Endometrial microvascular endothelial cells (primary cell): Measurements from ENCODE around the gene RNF43. TPM values are rescaled to one million over a fixed set of nuclear protein-coding genes. Genes with fewer than 3 reads are reported as not detected.

Experiments
- in situ Hi-C: cut with HindIII; loops from 2 replicates; pipeline ENCODE4 v1.10.0; 2017; ENCODE audit warnings: low sequenced_read_pairs, low pct_unique_long_range_greater_than_20kb; ENCODE audit errors: inconsistent ontology term
- total RNA-seq: library from RNA; depleted of rRNA; stranded (reverse); fragments of >200 nt; gene quantifications from one replicate; pipeline ENCODE4 v1.2.3, GENCODE V29; 2015; ENCODE audit errors: inconsistent ontology term

Gene RNF43
- total RNA-seq, 1 donor from 2014 or later = not detected

DNA sequence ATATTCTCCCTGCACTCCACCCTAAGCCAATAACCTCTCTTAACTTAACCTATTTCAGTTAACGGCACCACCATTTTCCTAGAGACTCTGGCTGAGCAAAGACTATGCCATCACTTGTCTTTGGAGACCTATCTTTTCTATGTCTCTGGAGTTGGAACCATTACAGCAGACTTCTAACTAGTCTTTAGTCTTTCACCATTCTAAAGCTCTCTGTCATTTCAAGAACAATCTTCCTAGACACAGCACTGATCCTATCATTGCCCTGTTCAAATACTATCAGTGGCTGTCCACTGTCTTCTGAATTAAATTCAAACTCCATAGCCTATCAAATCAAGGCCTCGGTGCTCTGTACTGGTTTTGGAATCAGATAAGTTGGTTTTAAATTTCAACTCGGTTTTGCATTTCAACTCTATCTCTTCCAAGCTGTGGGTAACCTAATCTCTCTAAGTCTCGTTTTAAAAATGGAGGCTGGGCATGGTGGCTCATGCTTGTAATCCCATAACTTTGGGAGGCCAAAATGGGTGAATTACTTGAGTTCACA lies 31.9 kb downstream of the RNF43 start:
- in situ Hi-C loops = no loop called here

DNA sequence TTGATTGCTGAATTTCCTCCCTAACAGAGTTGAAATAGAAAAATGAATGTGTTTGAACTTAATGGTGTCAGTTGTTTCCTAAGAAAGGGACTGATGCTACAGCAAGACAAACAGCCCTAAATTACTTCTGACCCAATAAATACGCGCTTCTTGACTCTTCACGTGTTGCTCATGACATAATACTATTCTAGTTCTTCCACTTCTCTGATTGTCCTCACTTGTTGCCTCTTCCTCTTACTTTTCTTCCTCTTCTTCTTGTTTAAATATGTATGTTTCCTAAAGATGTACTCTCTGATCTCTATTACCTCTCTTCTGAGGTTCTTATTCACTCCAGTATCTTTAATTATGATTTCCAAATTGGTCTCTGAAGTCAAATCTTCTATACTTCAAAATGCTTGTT lies 32.4 kb downstream of the RNF43 start:
- in situ Hi-C loops = no loop called here

DNA sequence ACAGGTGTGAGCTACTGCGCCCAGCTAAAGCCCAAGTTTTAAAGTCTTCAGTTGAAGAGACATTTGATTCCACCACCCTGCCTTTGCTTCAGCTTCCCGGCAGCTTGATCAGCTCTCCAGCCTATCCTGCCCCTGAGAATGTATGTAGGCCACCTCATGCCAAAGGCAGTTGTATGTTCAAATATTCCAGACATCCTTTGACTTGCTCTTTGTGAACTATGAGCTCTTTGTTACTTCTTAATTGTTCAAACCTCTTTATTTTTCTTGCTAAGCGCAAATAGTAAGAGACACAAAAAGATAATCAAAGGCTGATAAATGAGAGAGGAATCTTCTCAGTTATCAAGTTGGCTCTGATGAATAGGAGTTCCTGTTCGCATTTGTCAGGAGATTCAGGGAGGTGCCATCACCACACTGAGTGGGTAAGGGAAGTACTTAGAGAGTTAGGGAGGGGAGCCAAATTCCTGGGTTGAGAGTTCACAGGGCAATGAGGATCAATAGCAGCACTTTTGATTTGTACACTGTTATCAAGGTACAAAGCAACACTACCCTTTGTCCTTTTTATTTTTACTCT lies 33.4 kb downstream of the RNF43 start:
- in situ Hi-C loops = no loop called here

DNA sequence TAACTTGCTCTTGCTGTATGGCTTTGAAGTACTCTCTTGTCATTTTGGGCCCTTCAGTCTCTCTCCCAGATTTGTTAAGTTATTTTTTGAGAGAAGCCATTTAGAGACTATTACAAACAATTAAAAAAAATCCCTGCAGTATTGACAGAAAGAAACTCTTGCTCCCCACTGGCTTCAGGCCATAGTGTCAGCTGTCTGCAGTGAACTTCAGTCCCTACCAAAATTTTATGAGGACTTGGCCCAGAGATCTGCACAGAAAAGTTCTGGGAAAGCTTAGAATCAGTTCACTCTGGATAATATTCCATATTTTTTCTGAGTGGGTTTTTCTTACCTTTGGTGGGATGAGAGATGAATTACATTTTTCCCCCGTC lies 34.5 kb downstream of the RNF43 start:
- in situ Hi-C loops = no loop called here

DNA sequence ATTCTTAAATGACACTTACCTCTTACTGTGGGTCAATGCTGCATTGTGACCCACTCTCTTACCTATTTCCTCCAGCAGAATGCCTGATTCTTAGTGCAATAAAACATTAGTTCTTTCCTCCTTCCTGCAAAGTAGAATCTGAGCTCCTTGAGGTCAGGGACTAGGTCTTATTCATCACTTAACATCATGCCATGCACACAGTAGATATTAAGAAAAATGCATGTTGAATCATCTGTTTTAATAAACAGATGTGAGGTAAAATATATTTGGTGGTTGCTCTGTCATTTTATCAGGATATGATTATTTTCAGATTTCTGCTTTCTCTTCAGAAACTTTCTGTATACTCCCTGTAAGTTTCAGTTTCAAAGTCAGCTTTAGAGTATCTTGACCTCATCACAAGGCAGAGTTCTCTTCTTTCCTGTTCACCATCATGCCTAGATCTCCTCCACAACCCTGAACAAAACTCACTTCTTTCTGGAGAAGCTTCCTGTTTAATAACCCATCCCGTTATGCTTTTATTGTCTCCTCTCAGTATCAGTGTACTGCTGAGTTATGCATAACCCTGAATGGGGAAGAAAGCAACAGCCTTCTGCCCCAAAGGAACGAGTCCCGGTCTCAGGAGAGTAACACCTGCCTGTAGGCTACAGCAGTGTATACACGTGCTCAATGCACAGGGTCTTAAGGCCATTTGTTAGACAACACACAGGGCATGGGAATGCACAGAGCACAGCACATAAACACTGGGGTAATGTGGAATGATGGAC lies 35.0 kb downstream of the RNF43 start:
- in situ Hi-C loops = no loop called here

DNA sequence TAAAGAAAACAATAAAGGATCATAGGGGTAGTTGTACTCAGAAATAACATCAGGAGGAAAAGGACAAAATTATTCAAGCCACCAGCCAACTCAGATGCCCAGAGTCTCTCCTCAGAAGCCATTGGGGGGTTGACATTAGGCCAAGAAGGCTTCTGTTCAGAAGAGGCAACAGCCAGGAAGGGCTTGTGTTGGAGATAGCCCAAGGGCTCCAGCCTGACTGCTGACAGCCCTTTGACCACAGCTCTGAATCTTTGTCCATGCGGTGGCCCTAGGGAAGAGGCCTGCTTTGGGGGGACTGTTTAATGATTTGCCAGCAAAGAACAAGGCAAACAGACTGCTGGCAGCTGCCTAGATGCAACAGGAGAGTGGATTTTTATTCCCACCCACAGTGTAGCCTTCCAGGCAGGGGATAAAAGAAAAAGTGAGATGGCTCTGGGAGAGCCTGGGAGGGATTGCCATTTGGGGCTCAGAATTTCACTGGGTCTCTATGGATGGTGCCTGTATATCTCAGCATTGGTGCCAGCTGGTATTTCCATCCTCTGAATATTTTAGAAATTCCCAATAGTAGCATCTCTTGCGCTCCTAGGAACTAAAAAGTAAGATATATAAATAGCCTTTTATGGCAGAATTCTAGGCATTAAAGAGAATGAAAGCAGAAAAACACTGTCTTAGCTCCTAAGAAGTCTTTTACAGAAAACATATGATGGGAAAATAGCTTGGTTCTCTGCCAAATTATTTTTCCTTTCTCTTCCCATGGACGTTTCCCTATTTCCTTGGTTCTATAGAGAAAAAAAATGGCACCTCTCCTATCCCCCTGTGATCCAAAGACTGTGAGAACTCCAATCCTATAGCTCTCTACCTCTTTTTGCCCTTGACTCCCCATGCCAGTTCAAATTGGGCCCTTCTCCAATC lies 36.0 kb downstream of the RNF43 start:
- in situ Hi-C loops = no loop called here

DNA sequence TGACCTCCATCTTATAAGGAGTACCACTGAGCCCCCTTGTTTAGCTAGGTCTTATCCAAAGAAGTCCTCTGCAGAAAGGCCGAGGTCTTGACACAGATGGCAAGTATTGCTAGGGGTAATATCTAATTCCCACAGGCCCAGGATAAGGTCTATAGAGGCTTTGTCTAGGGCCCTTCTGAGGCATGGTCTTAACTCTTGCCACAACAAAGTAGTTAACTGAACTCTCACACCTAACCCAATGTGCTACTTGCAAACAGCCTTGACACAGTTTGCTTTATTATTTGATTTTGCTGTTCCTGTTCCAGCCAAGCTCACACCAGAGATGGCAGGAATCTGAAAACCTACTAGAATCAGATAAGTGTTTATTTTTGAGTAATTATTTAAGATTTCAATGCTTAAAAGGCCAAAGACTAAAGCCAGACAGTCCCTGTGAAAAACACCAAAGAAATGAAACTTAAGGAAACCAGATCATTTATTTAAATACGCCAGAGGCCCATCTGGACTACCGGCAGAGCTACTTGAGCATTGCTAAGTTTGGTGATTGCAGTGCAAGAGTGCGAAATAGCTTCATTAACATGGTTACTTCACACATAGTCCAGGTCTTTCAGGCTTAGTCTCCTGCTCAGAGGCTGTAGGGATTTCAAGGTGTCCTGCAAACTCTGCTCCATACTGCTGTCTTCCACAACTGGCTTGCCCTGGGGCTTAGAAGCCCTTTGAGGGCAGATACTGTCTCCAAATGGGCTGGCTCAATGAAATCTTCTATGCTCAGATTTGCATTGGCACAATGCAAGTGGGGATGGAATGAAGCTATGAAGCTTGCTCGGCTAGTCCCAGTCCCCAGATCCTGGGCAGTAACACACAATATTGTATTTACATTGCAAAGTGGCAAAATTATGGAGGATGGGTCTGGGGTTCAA lies 36.9 kb downstream of the RNF43 start:
- in situ Hi-C loops = no loop called here

DNA sequence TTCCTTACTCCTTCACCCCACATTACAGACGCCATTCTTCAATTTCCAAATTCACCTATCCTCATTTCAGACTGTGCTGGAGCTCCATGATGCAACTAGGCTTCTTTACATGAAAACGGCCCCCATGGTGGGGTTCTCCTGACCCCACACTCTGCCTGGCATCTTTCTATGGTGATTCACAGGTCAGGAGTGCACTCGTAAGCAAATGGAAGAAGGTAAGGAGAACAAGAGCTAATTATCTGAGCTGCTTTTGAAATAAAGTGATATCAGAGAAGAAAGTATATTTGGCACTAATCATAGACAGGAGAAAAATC lies 37.9 kb downstream of the RNF43 start:
- in situ Hi-C loops = no loop called here

DNA sequence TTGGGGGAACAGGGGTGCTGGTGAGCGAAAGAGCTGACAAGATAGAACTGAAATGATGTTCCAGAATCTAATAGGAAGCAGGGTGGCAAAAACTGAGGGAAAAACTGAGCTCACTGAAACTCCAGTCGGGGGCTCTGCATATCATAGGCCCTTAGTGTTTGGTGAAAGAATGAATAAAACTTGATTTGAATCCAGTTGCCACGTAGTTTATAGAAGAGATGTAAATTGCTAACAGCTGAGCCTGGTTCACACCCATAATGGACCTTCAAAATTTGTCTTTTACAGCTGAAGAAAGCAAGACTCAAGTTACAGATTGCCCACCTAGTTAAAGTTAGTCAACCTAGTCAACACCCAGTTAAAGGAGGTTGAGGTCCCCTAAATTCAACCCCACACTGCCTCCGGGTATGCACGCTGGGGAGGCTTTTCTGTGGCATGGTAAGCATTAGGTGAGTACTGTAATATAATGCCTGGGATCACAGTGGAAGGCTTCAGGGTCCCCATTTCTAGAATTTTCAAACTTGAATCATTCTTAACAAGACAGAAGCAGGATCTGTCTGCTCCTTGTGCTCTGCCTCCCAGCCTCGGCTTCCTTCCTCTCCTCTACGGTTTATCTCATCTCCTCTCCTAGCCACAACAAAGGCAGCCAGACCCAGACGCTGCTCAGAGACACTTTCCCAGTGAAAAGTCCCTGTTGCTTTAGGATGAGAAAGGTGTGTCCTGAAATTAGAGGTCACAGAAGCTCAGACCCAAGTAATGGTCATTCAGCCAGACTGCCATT lies 38.4 kb downstream of the RNF43 start:
- in situ Hi-C loops = no loop called here

DNA sequence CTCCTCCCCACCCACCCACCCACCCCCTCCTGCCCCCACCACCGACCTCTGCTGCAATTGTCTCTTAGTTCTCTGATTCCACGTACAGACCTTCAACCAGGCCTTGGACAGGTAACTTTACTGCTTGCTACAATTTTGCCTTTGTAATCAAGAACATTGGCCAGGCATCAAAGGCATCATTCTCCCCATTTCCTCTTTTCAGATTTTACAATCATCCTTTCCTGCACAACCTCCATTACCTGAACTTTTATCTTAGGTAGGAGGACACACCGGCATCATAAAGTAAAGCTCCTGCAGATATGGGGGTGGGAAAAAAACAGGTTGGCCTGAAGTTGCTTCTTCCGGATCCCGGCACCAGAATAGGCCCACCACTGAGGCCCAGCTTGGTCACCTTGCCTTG lies 39.7 kb downstream of the RNF43 start:
- in situ Hi-C loops = no loop called here

DNA sequence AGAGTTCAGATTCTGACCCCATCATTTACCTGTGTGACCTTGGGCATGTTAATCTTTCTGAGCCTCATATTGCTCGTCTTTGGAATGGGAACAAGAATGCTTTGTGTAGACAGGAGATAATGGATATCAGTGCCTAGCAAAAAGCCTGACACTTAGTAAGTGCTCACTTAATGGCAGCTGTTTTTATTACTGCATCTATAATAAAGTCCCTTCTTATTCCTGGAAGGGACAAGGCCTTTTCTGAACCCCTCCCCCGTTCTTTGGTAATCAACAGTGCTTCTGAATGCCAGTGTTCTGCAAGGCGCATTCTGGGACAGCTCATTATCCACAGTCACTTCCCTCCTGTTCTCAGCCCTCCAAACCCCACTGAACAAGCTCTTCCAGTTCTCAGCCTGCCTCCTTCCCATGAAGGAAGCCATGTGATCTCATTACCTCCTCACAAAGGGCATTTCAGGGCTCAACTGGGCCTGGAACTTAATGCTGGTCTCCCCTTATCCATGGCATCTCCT lies 40.2 kb downstream of the RNF43 start:
- in situ Hi-C loops = no loop called here

DNA sequence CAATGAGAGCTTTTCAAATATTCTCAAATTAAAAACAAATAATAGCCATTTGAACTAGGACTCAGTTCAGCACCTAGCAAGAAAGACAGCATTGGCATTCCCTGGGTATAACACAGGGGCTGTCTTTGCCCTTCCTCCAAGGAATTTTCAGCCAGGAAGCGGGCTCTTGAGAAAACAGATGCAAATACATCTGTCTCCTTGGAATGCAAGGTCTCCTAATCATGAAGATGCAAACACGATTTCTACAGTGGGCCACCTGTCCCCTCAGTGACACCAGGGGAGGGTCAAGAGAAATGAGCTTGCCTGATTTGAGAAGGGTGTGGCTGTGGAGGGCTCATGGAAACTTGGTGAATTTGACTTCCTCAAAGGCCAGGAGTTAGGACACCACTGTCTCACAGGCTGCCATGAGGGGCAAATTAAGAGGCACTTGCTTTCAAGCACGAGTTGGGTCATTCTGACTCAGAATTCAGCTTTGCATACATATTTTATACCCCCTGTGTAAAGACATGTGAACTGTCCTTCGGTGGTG lies 40.8 kb downstream of the RNF43 start:
- in situ Hi-C loops = no loop called here

DNA sequence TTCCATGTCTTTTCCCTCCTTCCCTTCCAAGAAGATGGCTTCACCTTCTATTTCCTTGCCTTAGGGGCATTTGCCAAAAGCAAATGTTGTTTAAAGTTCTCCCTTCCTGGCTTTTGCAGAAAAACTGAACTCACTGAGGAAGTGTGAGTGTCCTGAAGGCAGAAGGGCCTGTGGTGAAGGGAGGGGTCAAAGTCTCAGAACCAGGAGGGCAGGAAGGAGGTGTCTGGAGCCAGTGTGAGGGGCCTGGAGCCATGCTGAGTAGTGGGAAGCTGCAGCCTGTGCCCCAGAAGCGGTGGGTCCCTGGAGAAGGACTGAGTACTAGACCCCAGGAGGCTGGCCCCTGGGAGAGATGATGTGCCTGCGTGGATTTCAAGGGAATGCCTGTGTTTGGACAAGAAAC lies 41.5 kb downstream of the RNF43 start:
- in situ Hi-C loops = no loop called here

DNA sequence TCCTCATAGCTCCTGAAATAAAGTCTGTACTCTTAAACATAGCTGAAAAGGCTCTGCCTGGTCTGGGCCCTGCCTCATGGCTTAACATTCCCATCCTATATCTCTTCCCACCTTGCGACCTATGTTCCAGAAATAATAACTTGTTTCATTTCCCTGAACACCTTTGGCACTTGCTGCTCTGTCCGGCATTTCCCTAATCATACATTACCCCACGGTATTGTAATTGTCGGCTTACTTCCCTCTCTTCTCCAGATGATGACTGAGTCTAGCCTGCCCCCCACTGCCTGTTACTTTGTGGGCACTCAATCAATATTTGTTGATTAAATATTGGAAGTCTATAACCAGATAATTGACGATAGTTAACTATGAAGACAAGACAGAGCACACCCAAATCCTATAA lies 42.1 kb downstream of the RNF43 start:
- in situ Hi-C loops = no loop called here

DNA sequence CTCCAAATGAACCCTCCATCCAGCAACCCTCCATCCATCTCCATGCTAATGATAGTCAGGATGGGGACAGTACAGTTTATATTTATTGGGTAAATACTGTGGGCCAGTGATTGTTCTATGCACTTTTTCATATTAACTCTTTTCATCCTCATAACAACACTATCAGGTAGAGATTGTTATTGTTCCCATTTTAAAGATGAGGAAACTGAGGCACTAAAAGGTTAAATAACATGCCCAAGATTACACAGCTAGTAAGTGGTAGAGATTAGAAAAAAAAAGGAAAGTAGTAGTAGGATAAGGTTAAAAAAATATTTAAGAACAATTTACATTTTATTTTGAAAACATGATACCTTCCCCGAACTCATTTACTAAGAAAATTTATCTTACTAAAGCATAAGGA lies 43.4 kb downstream of the RNF43 start:
- in situ Hi-C loops = no loop called here

DNA sequence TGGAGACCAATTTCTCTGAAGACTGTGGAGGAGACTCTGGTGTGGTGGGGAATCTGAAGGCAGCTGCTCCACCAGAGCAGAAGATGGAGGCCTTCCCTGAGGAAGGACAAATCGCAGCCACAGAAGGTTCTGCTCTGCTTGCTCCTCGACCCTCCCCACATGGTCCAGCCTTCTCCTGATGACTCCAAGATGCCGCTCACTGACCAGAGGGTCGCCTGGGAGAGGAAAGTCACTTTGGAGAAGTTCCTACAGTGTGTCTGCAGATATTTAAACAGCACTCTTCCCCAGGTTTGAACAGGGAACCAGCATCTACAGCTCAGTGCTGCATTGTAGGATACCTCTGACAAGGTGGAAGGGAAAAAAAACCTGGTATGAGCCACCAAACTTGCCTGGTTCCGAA lies 44.3 kb downstream of the RNF43 start:
- in situ Hi-C loops = no loop called here

DNA sequence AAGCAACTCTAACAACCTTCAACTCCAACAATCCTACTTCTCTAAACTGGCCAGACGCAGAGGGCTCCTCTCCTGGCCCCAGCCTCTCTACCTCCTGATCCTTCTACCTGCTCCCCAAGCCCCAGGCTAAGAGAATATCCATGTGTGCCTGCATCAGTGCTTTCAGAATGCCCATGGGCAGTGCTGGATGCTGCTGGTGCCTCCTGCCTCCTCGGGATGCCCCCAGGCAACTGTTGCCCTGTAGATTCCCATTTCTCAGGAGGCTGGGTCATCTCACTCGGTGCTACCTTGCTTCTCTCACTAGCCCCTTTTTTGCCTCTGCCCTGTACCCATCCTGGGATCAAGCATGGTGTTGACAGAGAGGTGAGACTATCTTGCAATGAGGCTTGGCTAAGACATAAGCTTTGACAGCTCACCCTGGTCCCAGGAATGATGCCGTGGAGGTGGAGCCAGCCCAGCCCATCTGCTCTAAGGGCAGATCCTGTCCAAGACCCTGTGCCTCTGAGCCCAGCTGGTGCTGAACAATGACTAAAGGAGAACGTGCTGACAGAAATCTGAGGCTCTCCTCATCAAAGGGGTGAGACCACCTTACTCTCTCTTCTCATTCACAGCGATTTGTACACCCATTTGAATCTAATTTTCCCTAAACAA lies 45.9 kb downstream of the RNF43 start:
- in situ Hi-C loops = no loop called here
